GM12872 (cell line): Measurements from ENCODE around the gene KAZN.

Experiments used
- TF ChIP-seq, protein P1 (sequence below): IDR thresholded peaks from 3 replicates; pipeline ENCODE4 v1.5.1; 2011; ENCODE audit warnings: low read depth, mild to moderate bottlenecking, low read length, moderate library complexity; ENCODE audit not compliant: insufficient read depth

Gene KAZN

GRCh38 chr1:15107058-15107687, 508.7 kb downstream of the KAZN start:
- TF ChIP-seq, protein P1, sequence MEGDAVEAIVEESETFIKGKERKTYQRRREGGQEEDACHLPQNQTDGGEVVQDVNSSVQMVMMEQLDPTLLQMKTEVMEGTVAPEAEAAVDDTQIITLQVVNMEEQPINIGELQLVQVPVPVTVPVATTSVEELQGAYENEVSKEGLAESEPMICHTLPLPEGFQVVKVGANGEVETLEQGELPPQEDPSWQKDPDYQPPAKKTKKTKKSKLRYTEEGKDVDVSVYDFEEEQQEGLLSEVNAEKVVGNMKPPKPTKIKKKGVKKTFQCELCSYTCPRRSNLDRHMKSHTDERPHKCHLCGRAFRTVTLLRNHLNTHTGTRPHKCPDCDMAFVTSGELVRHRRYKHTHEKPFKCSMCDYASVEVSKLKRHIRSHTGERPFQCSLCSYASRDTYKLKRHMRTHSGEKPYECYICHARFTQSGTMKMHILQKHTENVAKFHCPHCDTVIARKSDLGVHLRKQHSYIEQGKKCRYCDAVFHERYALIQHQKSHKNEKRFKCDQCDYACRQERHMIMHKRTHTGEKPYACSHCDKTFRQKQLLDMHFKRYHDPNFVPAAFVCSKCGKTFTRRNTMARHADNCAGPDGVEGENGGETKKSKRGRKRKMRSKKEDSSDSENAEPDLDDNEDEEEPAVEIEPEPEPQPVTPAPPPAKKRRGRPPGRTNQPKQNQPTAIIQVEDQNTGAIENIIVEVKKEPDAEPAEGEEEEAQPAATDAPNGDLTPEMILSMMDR = no peak

- TF ChIP-seq, protein P1 = no peak
These were observed 509.4 kb downstream of the KAZN start for GRCh38 chr1:15107911-15108310.

GRCh38 chr1:15110128-15110866, 511.8 kb downstream of the KAZN start:
- TF ChIP-seq, protein P1 = no peak

DNA sequence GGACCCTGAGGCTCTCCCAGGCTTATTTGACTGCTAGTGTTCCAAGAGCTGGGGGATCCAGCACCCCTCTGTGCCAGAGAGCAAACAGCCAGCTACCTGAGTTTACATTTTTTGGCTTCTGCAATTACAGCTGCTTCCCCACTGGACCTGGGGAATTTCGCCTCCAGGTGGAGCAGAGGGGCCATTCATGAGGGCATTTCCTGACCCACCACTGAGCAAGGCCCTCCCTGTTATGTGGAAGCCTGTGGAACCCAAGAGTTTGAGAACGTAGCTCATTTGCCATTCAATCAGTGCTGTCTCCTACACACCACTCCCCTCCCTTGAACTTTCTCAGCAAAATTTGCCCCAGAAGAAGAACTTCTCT, 512.4 kb downstream of the KAZN start:
- TF ChIP-seq, protein P1 = no peak

DNA sequence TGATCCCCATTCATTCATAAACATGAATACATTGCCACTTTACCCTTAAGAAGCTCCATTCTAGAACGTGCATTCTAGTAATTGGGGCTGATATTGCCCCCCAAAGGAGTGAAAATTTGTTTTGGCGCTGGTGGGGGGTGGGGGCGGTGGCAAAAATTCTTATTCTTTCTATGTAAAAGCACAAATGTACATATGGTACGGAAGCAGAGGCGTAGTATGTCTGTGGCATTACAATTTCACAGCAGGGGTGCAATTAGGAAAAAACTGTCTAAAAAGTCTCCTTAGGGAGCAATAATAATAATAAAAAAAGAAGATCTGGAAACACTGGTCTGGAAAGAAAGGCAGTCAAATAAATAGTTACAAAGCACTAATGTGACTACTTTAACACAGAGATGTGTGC, 514.7 kb downstream of the KAZN start:
- TF ChIP-seq, protein P1 = no peak

DNA sequence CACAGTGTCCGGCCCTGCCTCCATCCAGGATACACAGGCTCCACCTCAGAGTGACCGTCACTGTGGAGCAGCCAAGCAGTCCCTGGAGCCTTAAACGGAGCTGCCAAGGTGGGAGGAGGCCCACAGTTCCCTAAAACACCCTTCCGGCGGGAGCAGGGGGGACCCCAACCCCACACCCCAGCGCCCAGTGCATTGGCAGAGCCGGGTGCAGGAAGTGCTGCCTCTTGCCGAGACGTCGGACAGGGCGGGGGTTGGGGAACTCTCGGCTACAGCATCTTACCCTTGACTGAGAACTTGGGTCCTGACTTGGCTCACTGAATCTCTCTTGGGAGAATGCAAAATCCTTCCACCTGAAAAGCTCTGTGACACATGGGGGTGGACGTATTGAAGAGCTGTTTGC, 516.4 kb downstream of the KAZN start:
- TF ChIP-seq, protein P1 = no peak

GRCh38 chr1:15115542-15116330, 517.3 kb downstream of the KAZN start:
- TF ChIP-seq, protein P1 = no peak
